GM21619 (cell line): Measurements from ENCODE around the gene ANKRD12.

ENCODE experiments used
- ATAC-seq: cut with Tn5 transposase; IDR thresholded peaks from one replicate; pipeline ENCODE4 v1.9.1; 2021; ENCODE audit not compliant: unreplicated experiment

The ANKRD12 gene

DNA sequence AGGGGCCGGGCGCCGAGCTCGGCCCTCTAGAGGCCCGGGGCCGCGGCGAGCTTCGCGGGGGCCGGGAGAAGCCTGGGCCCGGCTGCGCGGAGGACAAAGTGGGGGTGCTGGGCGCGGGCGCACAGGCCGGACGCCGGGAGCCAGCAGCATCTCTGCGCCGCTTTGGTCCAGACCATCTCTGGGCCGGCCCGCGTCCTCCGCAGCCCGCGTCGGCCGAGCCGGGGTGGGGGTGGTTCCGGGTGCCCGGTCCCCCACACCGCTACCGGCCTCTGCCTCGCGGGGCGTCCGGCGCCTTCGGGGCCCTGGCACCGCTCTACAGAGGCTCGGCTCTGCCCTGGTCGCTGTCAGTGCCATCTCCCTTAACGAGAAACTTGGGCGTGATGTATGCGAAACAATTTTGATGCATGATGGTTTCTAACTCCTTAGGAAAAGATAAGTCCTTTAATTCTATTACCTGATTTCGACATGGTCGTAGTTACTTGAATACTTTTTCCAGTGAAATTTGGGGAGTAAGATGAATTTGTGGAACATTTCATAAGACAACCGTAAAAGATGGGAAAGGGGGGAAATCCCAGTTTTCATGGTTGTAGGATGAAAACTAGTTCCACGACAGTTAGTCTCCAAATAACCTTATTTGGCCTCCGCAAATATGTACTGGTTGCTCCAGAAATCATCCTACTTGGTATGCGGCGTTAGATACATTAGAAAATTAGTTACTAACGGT, 198.6 kb downstream of the ANKRD12 start:
- peak; percentile 42 for ATAC-seq
